ENCODE measurements around the gene MOV10L1. TPM values are rescaled to one million over a fixed set of nuclear protein-coding genes. Genes with fewer than 3 reads are reported as not detected.

The MOV10L1 gene
- total and polyA plus RNA-seq, 10 donors, result 0.10 to 0.37 (median 0.15) TPM; not detected in 7

GRCh38 chr22:50184902-50185374, 95.1 kb downstream of the MOV10L1 start:
- intact Hi-C loops (cut with DNase I; ENCODE audit: low total_unique reads), result no loop called here
- Histone ChIP-seq H3K27ac (peak overlapping the region in 7 of 8 donors; percentile 30 to 99 (median 81)), H3K4me1 (peaks cover 34 to 70% (median 59%) of the 10 kb centered on the region in 6 donors), H3K9me3 (no peaks in the 10 kb centered on the region), H3K4me3 (peak overlapping the region; percentile 38 to 87 (median 58)), H3K36me3 (no peaks in the 10 kb centered on the region), H3K27me3 (replicated peaks in 1 of 7) (peaks cover 0 to 22% (median 0%) of the 10 kb centered on the region in 7 donors)
- DNase-seq, result peak; percentile 92
- 4 to 20% (median 9%) methylated on average over 13 to 63 of the region's 63 CpGs; no CpG with 5 or more reads in 1 of the 5 donors for WGBS, 5 donors
- TF ChIP-seq POLR2AphosphoS5 (IDR thresholded peaks at IDR 0.05) (no peak), POLR2A (IDR thresholded peaks at IDR 0.05) (no peak)

GRCh38 chr22:50185375-50186087, 95.7 kb downstream of the MOV10L1 start, which contains the start of gene TRABD:
Gene TRABD (plus strand): TSS chr22:50185913. CDS start chr22:50193061, 7,148 bp downstream.
- H3K27ac ChIP-seq, result peak within 1 kb of the TSS; percentile 39 to 99 (median 85)
- peak; percentile 96 for DNase-seq
- 0 to 3% (median 1%) methylated on average over 7 to 90 of the region's 90 CpGs for WGBS, 5 donors
- H3K4me3 ChIP-seq, result peak within 1 kb of the TSS; percentile 43 to 87 (median 58)
- no peaks in the 10 kb centered on the region for H3K9me3 ChIP-seq
- TF ChIP-seq CTCF (IDR thresholded peaks at IDR 0.05 in 8 of 11, conservative IDR thresholded peaks at IDR 0.05 in 3 of 11) (no peak), POLR2AphosphoS5 (IDR thresholded peaks at IDR 0.05) (peak; percentile 26 to 67 (median 34))
- peaks cover 0 to 17% (median 0%) of the 10 kb centered on the region in 7 donors for H3K27me3 ChIP-seq (replicated peaks in 1 of 7)
- H3K36me3 ChIP-seq, result no peaks in the 10 kb centered on the region
- intact Hi-C loops (cut with DNase I; ENCODE audit: low total_unique reads), result no loop called here
- H3K4me1 ChIP-seq, result peaks cover 39 to 72% (median 65%) of the 10 kb centered on the region in 6 donors

- H3K9me3 ChIP-seq, result no peaks in the 10 kb centered on the region
- peak overlapping the region; percentile 39 to 99 (median 85) for H3K27ac ChIP-seq
- TF ChIP-seq POLR2A (IDR thresholded peaks at IDR 0.05) (no peak), CTCF (IDR thresholded peaks at IDR 0.05 in 8 of 11, conservative IDR thresholded peaks at IDR 0.05 in 3 of 11) (no peak), POLR2AphosphoS5 (IDR thresholded peaks at IDR 0.05) (no peak)
- 0 to 2% (median 1%) methylated on average over 4 to 47 of the region's 47 CpGs for WGBS, 5 donors
- peak; percentile 89 for DNase-seq
- H3K4me1 ChIP-seq, result peaks cover 44 to 79% (median 72%) of the 10 kb centered on the region in 6 donors
- H3K36me3 ChIP-seq, result no peaks in the 10 kb centered on the region
- intact Hi-C loops (cut with DNase I; ENCODE audit: low total_unique reads), result no loop called here
- H3K27me3 ChIP-seq (replicated peaks in 1 of 7), result peaks cover 0 to 12% (median 0%) of the 10 kb centered on the region in 7 donors
- peak overlapping the region; percentile 43 to 87 (median 56) for H3K4me3 ChIP-seq
These were observed 96.4 kb downstream of the MOV10L1 start for GRCh38 chr22:50186181-50186714.

- intact Hi-C loops (cut with DNase I; ENCODE audit: low total_unique reads), result no loop called here
- no peaks in the 10 kb centered on the region for H3K36me3 ChIP-seq
- peak; percentile 88 for DNase-seq
- TF ChIP-seq POLR2A (IDR thresholded peaks at IDR 0.05), result no peak
- no peak for TF ChIP-seq CTCF (IDR thresholded peaks at IDR 0.05 in 8 of 11, conservative IDR thresholded peaks at IDR 0.05 in 3 of 11)
- peak in 1 of 3 donors; percentile 20 for TF ChIP-seq POLR2AphosphoS5 (IDR thresholded peaks at IDR 0.05)
- 29 to 48% (median 41%) methylated on average over 14 to 26 of the region's 26 CpGs for WGBS, 5 donors
- peaks cover 0 to 12% (median 0%) of the 10 kb centered on the region in 7 donors for H3K27me3 ChIP-seq (replicated peaks in 1 of 7)
- peak overlapping the region; percentile 43 to 87 (median 56) for H3K4me3 ChIP-seq
- no peaks in the 10 kb centered on the region for H3K9me3 ChIP-seq
- peak overlapping the region; percentile 39 to 99 (median 85) for H3K27ac ChIP-seq
- peaks cover 50 to 86% (median 79%) of the 10 kb centered on the region in 6 donors for H3K4me1 ChIP-seq
These were observed 97.1 kb downstream of the MOV10L1 start for GRCh38 chr22:50186761-50187523.

Measured in spleen (tissue), 11 donors.